Cardiac muscle cell (in vitro differentiated cells and primary cell): ENCODE results near the gene MKX. TPM values are rescaled to one million over a fixed set of nuclear protein-coding genes. Genes with fewer than 3 reads are reported as not detected.

Source experiments
- DNase-seq, 2 donors: peaks; one replicate each; pipeline versions ENCODE4 v3.0.0 to v3.0.0-alpha.2; 2010 to 2017; ENCODE audit warnings: low read depth in 1 of 2, low spot score in 1 of 2
- H3K27ac ChIP-seq: fragments of 200-600 bp; sonication (generic); 2 replicates; pipeline ENCODE4 v1.5.1; 2016
- H3K27me3 ChIP-seq: fragments of 200-600 bp; sonication (generic); 2 replicates; pipeline ENCODE4 v1.6.0; 2016; ENCODE audit warnings: control low read depth
- H3K36me3 ChIP-seq: fragments of 200-600 bp; sonication (generic); 2 replicates; pipeline ENCODE4 v1.5.1; 2016; ENCODE audit warnings: control low read depth
- H3K4me1 ChIP-seq: fragments of 200-600 bp; sonication (generic); 2 replicates; pipeline ENCODE4 v1.8.1; 2017; ENCODE audit warnings: low read depth, mild to moderate bottlenecking, mixed run types
- H3K4me3 ChIP-seq: fragments of 200-600 bp; sonication (generic); 2 replicates; pipeline ENCODE4 v1.5.1; 2016; ENCODE audit warnings: mild to moderate bottlenecking
- H3K9me3 ChIP-seq: fragments of 200-600 bp; sonication (generic); 2 replicates; pipeline ENCODE4 v1.5.1; 2017; ENCODE audit warnings: low read depth, mild to moderate bottlenecking, control low read depth
- CTCF ChIP-seq: IDR thresholded peaks from 2 replicates; pipeline ENCODE4 v1.5.1; 2012; ENCODE audit warnings: low read depth, mild to moderate bottlenecking, low read length
- polyA plus RNA-seq: library from polyadenylated mRNA; unstranded; fragments of >200 nt; fragmentation: Nextera tagmentation; extraction: Ambion mirVana; gene quantifications from 2 replicates; pipeline ENCODE4 v1.2.1, GENCODE V29; 2016
- total RNA-seq: library from RNA; depleted of rRNA; stranded (reverse); fragments of >200 nt; gene quantifications from 2 replicates; pipeline ENCODE4 v1.2.3, GENCODE V29; 2016

Gene MKX
- total and polyA plus RNA-seq, 2 experiments from 2014 or later = 0.39 TPM; not detected in 1

- H3K9me3 ChIP-seq = no peaks in the 10 kb centered on the region
Measured at GRCh38 chr10:27741173-27742091, 4.2 kb downstream of the MKX start.

GRCh38 chr10:27736396-27736795 is 9.2 kb downstream of the MKX start:
- TF ChIP-seq CTCF = no peak
- Histone ChIP-seq H3K36me3 (no peaks in the 10 kb centered on the region), H3K9me3 (no peaks in the 10 kb centered on the region), H3K4me3 (no peak overlapping the region), H3K4me1 (no peaks in the 10 kb centered on the region), H3K27ac (no peak overlapping the region), H3K27me3 (peaks cover 62% of the 10 kb centered on the region)
- no peak for DNase-seq

More at GRCh38 chr10:27741173-27742091, 4.2 kb downstream of the MKX start:
- TF ChIP-seq CTCF = no peak
- Histone ChIP-seq H3K36me3 (no peaks in the 10 kb centered on the region), H3K4me3 (peak overlapping the region; percentile 45), H3K4me1 (peaks cover 2% of the 10 kb centered on the region), H3K27ac (no peak overlapping the region), H3K27me3 (peaks cover 99% of the 10 kb centered on the region)
- peak in 1 of 2 donors; percentile 8 for DNase-seq

GRCh38 chr10:27730041-27730440 is 15.6 kb downstream of the MKX start:
- no peak for DNase-seq
- no peak for TF ChIP-seq CTCF
- Histone ChIP-seq H3K36me3 (no peaks in the 10 kb centered on the region), H3K27ac (no peak overlapping the region), H3K4me1 (peaks cover 4% of the 10 kb centered on the region), H3K9me3 (no peaks in the 10 kb centered on the region), H3K27me3 (no peaks in the 10 kb centered on the region), H3K4me3 (no peak overlapping the region)

- Histone ChIP-seq H3K4me3 (no peak overlapping the region), H3K27me3 (no peaks in the 10 kb centered on the region), H3K27ac (no peak overlapping the region), H3K36me3 (no peaks in the 10 kb centered on the region), H3K9me3 (no peaks in the 10 kb centered on the region), H3K4me1 (peaks cover 4% of the 10 kb centered on the region)
- no peak for DNase-seq
- TF ChIP-seq CTCF = no peak
Measured at GRCh38 chr10:27728338-27728737, 17.3 kb downstream of the MKX start.

GRCh38 chr10:27724287-27724686 is 21.3 kb downstream of the MKX start:
- no peaks in the 10 kb centered on the region for H3K9me3 ChIP-seq
- TF ChIP-seq CTCF = peak; percentile 17
- H3K4me3 ChIP-seq = no peak overlapping the region
- H3K27me3 ChIP-seq = no peaks in the 10 kb centered on the region
- no peaks in the 10 kb centered on the region for H3K36me3 ChIP-seq
- H3K27ac ChIP-seq = no peak overlapping the region
- peak in 1 of 2 donors; percentile 22 for DNase-seq
- H3K4me1 ChIP-seq = peaks cover 4% of the 10 kb centered on the region
